Adrenal gland (tissue), 5 donors: Measurements from ENCODE around the gene DGKG.

Experiments used
- CTCF ChIP-seq, 6 experiments: fragments of 450-650 bp in 4 of 6; fragments of 200-600 bp in 2 of 6; sonication (generic) in 1 of 6; IDR thresholded peaks; 1 replicate in 5 of 6; 2 replicates in 1 of 6; pipeline versions ENCODE4 v1.5.1 to v1.8.0; 2016 to 2021; ENCODE audit warnings: antibody characterized with exemption in 6 of 6, mild to moderate bottlenecking in 2 of 6, moderate library complexity in 1 of 6
- POLR2A ChIP-seq, 2 donors: fragments of 450-650 bp; IDR thresholded peaks; one replicate each; pipeline ENCODE4 v1.6.1; 2017; ENCODE audit warnings: antibody characterized with exemption in 2 of 2, mild to moderate bottlenecking in 2 of 2, moderate library complexity in 1 of 2
- donor health status: DM: no; HTN: no; CAD: no.

- no peak for TF ChIP-seq POLR2A (IDR thresholded peaks at IDR 0.05)
- no peak for TF ChIP-seq CTCF (IDR thresholded peaks at IDR 0.05)
These were observed 197.3 kb downstream of the DGKG start for GRCh38 chr3:186164696-186165095.
